Activated CD4-positive, alpha-beta memory T cell treated with anti-CD3 and anti-CD28 coated beads for 36 hours (primary cell): ENCODE measurements around the gene HTR3A. TPM values are rescaled to one million over a fixed set of nuclear protein-coding genes. Genes with fewer than 3 reads are reported as not detected.
A peak's percentile ranks its signal among the peaks of the same experiment; 100 is the strongest.

Experiments
- CTCF ChIA-PET: fragments of 350-600 bp; sonication (Branson Sonifier 250); formaldehyde crosslinking; loops from one replicate; lab custom pipeline; 2021; ENCODE audit warnings: antibody characterized with exemption, inconsistent platforms; lab: Charles Lee
- POLR2A ChIA-PET: fragments of 350-600 bp; sonication (Branson Sonifier 250); formaldehyde crosslinking; loops from one replicate; lab custom pipeline; 2021; ENCODE audit warnings: antibody characterized with exemption; lab: Charles Lee
- DNase-seq: peaks from one replicate; pipeline ENCODE4 v3.0.0-alpha.2; 2020
- H3K27ac Mint-ChIP-seq: one replicate; pipeline ENCODE4 v1.8.0; 2021; ENCODE audit warnings: mixed read lengths
- H3K27me3 Mint-ChIP-seq: one replicate; pipeline ENCODE4 v1.8.0; 2021; ENCODE audit warnings: mixed read lengths
- H3K36me3 Mint-ChIP-seq: one replicate; pipeline ENCODE4 v1.8.0; 2021; ENCODE audit warnings: mixed read lengths
- H3K4me1 Mint-ChIP-seq: one replicate; pipeline ENCODE4 v1.8.0; 2021; ENCODE audit warnings: low read depth, mixed read lengths
- H3K4me3 Mint-ChIP-seq: one replicate; pipeline ENCODE4 v1.8.0; 2021; ENCODE audit warnings: mild to moderate bottlenecking, mixed read lengths
- H3K9me3 Mint-ChIP-seq: one replicate; pipeline ENCODE4 v1.8.0; 2021; ENCODE audit warnings: mixed read lengths
- intact Hi-C: fragments of 100-400 bp; cut with micrococcal nuclease; formaldehyde crosslinking; loops from one replicate; pipeline ENCODE4 v1.15.1; 2023
- total RNA-seq, 2 experiments: library from RNA; stranded (reverse); gene quantifications; one replicate each; pipeline ENCODE4 v1.2.3, GENCODE V29; 2021

HTR3A gene
- total RNA-seq, 2 experiments from 2014 or later: not detected

GRCh38 chr11:114027391-114027790 is 52.5 kb downstream of the HTR3A start:
- no peaks in the 10 kb centered on the region for H3K4me1 Mint-ChIP-seq
- POLR2A ChIA-PET: no interaction called here
- DNase-seq: no peak
- no peak overlapping the region for H3K4me3 Mint-ChIP-seq
- CTCF ChIA-PET: interaction anchor here (1.2 to 4.3 kb wide), 4 partner anchors 8 to 239 kb away, joined by 3 to 24 read pairs (median 4); no protein-coding TSS in a partner anchor
- no peak overlapping the region for H3K27ac Mint-ChIP-seq
- H3K36me3 Mint-ChIP-seq: no peaks in the 10 kb centered on the region
- no peaks in the 10 kb centered on the region for H3K27me3 Mint-ChIP-seq
- intact Hi-C loops: no loop called here
- H3K9me3 Mint-ChIP-seq: no peaks in the 10 kb centered on the region

- H3K4me1 Mint-ChIP-seq: no peaks in the 10 kb centered on the region
Measured at GRCh38 chr11:114027926-114028325, 53.0 kb downstream of the HTR3A start.

GRCh38 chr11:114031246-114031966 is 56.5 kb downstream of the HTR3A start:
- H3K27me3 Mint-ChIP-seq: peaks cover 3% of the 10 kb centered on the region
- no peak for DNase-seq
- intact Hi-C loops: no loop called here
- H3K4me1 Mint-ChIP-seq: no peaks in the 10 kb centered on the region
- no peak overlapping the region for H3K27ac Mint-ChIP-seq
- H3K36me3 Mint-ChIP-seq: no peaks in the 10 kb centered on the region
- H3K4me3 Mint-ChIP-seq: no peak overlapping the region
- ChIA-PET POLR2A (no interaction called here), CTCF (interaction anchor here (2.2 kb wide), 1 partner anchor 230 kb away, joined by 17 read pairs; no protein-coding TSS in a partner anchor)
- H3K9me3 Mint-ChIP-seq: no peaks in the 10 kb centered on the region

More at GRCh38 chr11:114027926-114028325, 53.0 kb downstream of the HTR3A start:
- ChIA-PET CTCF (interaction anchor here (1.2 to 4.3 kb wide), 3 partner anchors 168 to 238 kb away, joined by 3 to 24 read pairs (median 4); no protein-coding TSS in a partner anchor), POLR2A (no interaction called here)
- Mint-ChIP-seq H3K9me3 (no peaks in the 10 kb centered on the region), H3K27ac (no peak overlapping the region), H3K4me3 (no peak overlapping the region), H3K27me3 (no peaks in the 10 kb centered on the region), H3K36me3 (no peaks in the 10 kb centered on the region)
- no peak for DNase-seq
- intact Hi-C loops: no loop called here

GRCh38 chr11:114031967-114032320 is 57.0 kb downstream of the HTR3A start:
- H3K36me3 Mint-ChIP-seq: no peaks in the 10 kb centered on the region
- DNase-seq: no peak
- intact Hi-C loops: no loop called here
- H3K27ac Mint-ChIP-seq: no peak overlapping the region
- no peaks in the 10 kb centered on the region for H3K9me3 Mint-ChIP-seq
- POLR2A ChIA-PET: no interaction called here
- CTCF ChIA-PET: interaction anchor here (5.6 kb wide), 1 partner anchor 228 kb away, joined by 95 read pairs; no protein-coding TSS in a partner anchor
- H3K4me3 Mint-ChIP-seq: no peak overlapping the region
- no peaks in the 10 kb centered on the region for H3K4me1 Mint-ChIP-seq
- H3K27me3 Mint-ChIP-seq: peaks cover 3% of the 10 kb centered on the region

GRCh38 chr11:114033066-114033465 is 58.2 kb downstream of the HTR3A start:
- H3K9me3 Mint-ChIP-seq: no peaks in the 10 kb centered on the region
- H3K4me3 Mint-ChIP-seq: no peak overlapping the region
- no peaks in the 10 kb centered on the region for H3K36me3 Mint-ChIP-seq
- CTCF ChIA-PET: interaction anchor here (5.6 kb wide), 1 partner anchor 227 kb away, joined by 95 read pairs; no protein-coding TSS in a partner anchor
- no peak for DNase-seq
- intact Hi-C loops: no loop called here
- H3K27ac Mint-ChIP-seq: no peak overlapping the region
- peaks cover 3% of the 10 kb centered on the region for H3K27me3 Mint-ChIP-seq
- H3K4me1 Mint-ChIP-seq: no peaks in the 10 kb centered on the region
- POLR2A ChIA-PET: no interaction called here

GRCh38 chr11:114033572-114033971 is 58.7 kb downstream of the HTR3A start:
- ChIA-PET CTCF (interaction anchor here (1.7 to 5.6 kb wide), 3 partner anchors 39 to 227 kb away, joined by 3 to 95 read pairs (median 17); no protein-coding TSS in a partner anchor), POLR2A (no interaction called here)
- Mint-ChIP-seq H3K9me3 (no peaks in the 10 kb centered on the region), H3K27ac (no peak overlapping the region), H3K27me3 (peaks cover 3% of the 10 kb centered on the region), H3K36me3 (no peaks in the 10 kb centered on the region), H3K4me3 (no peak overlapping the region), H3K4me1 (no peaks in the 10 kb centered on the region)
- no peak for DNase-seq
- intact Hi-C loops: no loop called here

GRCh38 chr11:114034956-114035355 is 60.0 kb downstream of the HTR3A start:
- no peak overlapping the region for H3K4me3 Mint-ChIP-seq
- no peaks in the 10 kb centered on the region for H3K9me3 Mint-ChIP-seq
- peaks cover 3% of the 10 kb centered on the region for H3K27me3 Mint-ChIP-seq
- intact Hi-C loops: no loop called here
- CTCF ChIA-PET: interaction anchor here (0.6 to 5.6 kb wide), 9 partner anchors 9 to 225 kb away, joined by 3 to 95 read pairs (median 6); no protein-coding TSS in a partner anchor
- H3K27ac Mint-ChIP-seq: no peak overlapping the region
- no peaks in the 10 kb centered on the region for H3K4me1 Mint-ChIP-seq
- POLR2A ChIA-PET: no interaction called here
- no peaks in the 10 kb centered on the region for H3K36me3 Mint-ChIP-seq
- DNase-seq: no peak

GRCh38 chr11:114036147-114036811 is 61.4 kb downstream of the HTR3A start:
- no peaks in the 10 kb centered on the region for H3K9me3 Mint-ChIP-seq
- H3K4me3 Mint-ChIP-seq: no peak overlapping the region
- H3K27me3 Mint-ChIP-seq: peaks cover 3% of the 10 kb centered on the region
- ChIA-PET CTCF (interaction anchor here (0.7 to 5.6 kb wide), 13 partner anchors 8 to 224 kb away, joined by 3 to 95 read pairs (median 5); no protein-coding TSS in a partner anchor), POLR2A (no interaction called here)
- peak; percentile 69 for DNase-seq
- intact Hi-C loops: loop anchor here (1.0 kb wide), 1 partner anchor 225 kb away; no protein-coding TSS in a partner anchor
- no peaks in the 10 kb centered on the region for H3K4me1 Mint-ChIP-seq
- H3K27ac Mint-ChIP-seq: no peak overlapping the region
- no peaks in the 10 kb centered on the region for H3K36me3 Mint-ChIP-seq

- peaks cover 3% of the 10 kb centered on the region for H3K27me3 Mint-ChIP-seq
Measured at GRCh38 chr11:114036958-114037357, 62.0 kb downstream of the HTR3A start.

GRCh38 chr11:114039551-114039950 is 64.6 kb downstream of the HTR3A start:
- ChIA-PET POLR2A (no interaction called here), CTCF (interaction anchor here (1.5 to 2.5 kb wide), 2 partner anchors 153 to 222 kb away, joined by 3 to 34 read pairs; no protein-coding TSS in a partner anchor)
- peaks cover 9% of the 10 kb centered on the region for H3K4me1 Mint-ChIP-seq
- no peak overlapping the region for H3K4me3 Mint-ChIP-seq
- no peak overlapping the region for H3K27ac Mint-ChIP-seq
- H3K36me3 Mint-ChIP-seq: no peaks in the 10 kb centered on the region
- H3K9me3 Mint-ChIP-seq: no peaks in the 10 kb centered on the region
- intact Hi-C loops: no loop called here
- DNase-seq: no peak
- H3K27me3 Mint-ChIP-seq: peaks cover 3% of the 10 kb centered on the region

More at GRCh38 chr11:114036958-114037357, 62.0 kb downstream of the HTR3A start:
- Mint-ChIP-seq H3K4me3 (no peak overlapping the region), H3K4me1 (no peaks in the 10 kb centered on the region), H3K36me3 (no peaks in the 10 kb centered on the region), H3K27ac (no peak overlapping the region), H3K9me3 (no peaks in the 10 kb centered on the region)
- ChIA-PET POLR2A (no interaction called here), CTCF (interaction anchor here (1.1 to 5.6 kb wide), 9 partner anchors 10 to 223 kb away, joined by 3 to 95 read pairs (median 6); no protein-coding TSS in a partner anchor)
- no peak for DNase-seq
- intact Hi-C loops: loop anchor here (1.0 kb wide), 1 partner anchor 224 kb away; no protein-coding TSS in a partner anchor
